SK-N-SH (cell line): ENCODE measurements around the gene LCORL. TPM values are rescaled to one million over a fixed set of nuclear protein-coding genes. Genes with fewer than 3 reads are reported as not detected.

Experiments used
- CTCF ChIA-PET: fragments of 300-600, 350-600 bp; formaldehyde crosslinking; extraction: SDS; loops from one replicate; lab custom pipeline; 2021; lab: Yijun Ruan, JAX
- POLR2A ChIA-PET: fragments of 350-600 bp; sonication (Branson Sonifier 250); formaldehyde crosslinking; extraction: SDS; loops from one replicate; lab custom pipeline; 2020; ENCODE audit warnings: antibody characterized with exemption, inconsistent platforms; lab: Yijun Ruan, JAX
- DNase-seq: peaks from one replicate; pipeline ENCODE4 v3.0.0; 2012
- H2AFZ ChIP-seq: fragments of 200-600 bp; sonication (generic); 2 replicates; pipeline ENCODE4 v1.8.1; 2016; ENCODE audit warnings: antibody characterized with exemption, mild to moderate bottlenecking, low read depth
- H3F3A ChIP-seq: fragments of 200-600 bp; sonication (generic); replicated peaks from 2 replicates; pipeline ENCODE3; 2016; ENCODE audit warnings: antibody characterized with exemption, mild to moderate bottlenecking; ENCODE audit not compliant: insufficient read depth
- H3K27ac ChIP-seq, 2 experiments: fragments of 200-500 bp in 1 of 2; fragments of 200-600 bp in 1 of 2; sonication (Bioruptor generic) in 1 of 2; sonication (generic), shearing (Covaris generic) in 1 of 2; 2 replicates each; pipeline versions ENCODE4 v1.5.1 to v1.6.1; 2014 to 2016; ENCODE audit warnings: low read depth in 2 of 2, inconsistent platforms in 1 of 2, low read length in 1 of 2, mild to moderate bottlenecking in 1 of 2, mixed read lengths in 1 of 2
- H3K27me3 ChIP-seq: fragments of 200-600 bp; sonication (generic), shearing (Covaris generic); 2 replicates; pipeline ENCODE4 v1.6.1; 2016; ENCODE audit warnings: mixed run types; ENCODE audit not compliant: insufficient read depth
- H3K36me3 ChIP-seq, 2 experiments: fragments of 200-500 bp in 1 of 2; fragments of 200-600 bp in 1 of 2; sonication (Bioruptor generic) in 1 of 2; sonication (generic) in 1 of 2; replicated peaks in 1 of 2; 2 replicates each; pipeline versions ENCODE3 to v1.5.1; 2014 to 2016; ENCODE audit warnings: low read length in 1 of 2, mild to moderate bottlenecking in 1 of 2; ENCODE audit not compliant: insufficient read depth in 2 of 2, control insufficient read depth in 1 of 2
- H3K4me1 ChIP-seq, 2 experiments: fragments of 200-500 bp in 1 of 2; fragments of 200-600 bp in 1 of 2; sonication (Bioruptor generic) in 1 of 2; sonication (generic), shearing (Covaris generic) in 1 of 2; 2 replicates each; pipeline versions ENCODE4 v1.5.1 to v1.6.1; 2014 to 2016; ENCODE audit warnings: low read depth in 1 of 2, low read length in 1 of 2, mixed run types in 1 of 2; ENCODE audit not compliant: insufficient read depth in 2 of 2, control insufficient read depth in 1 of 2
- H3K4me2 ChIP-seq: fragments of 200-600 bp; sonication (generic), shearing (Covaris generic); 2 replicates; pipeline ENCODE4 v1.6.1; 2017; ENCODE audit warnings: mixed run types
- H3K4me3 ChIP-seq, 2 experiments: fragments of 200-500 bp in 1 of 2; fragments of 200-600 bp in 1 of 2; sonication (Bioruptor generic) in 1 of 2; sonication (generic), shearing (Covaris generic) in 1 of 2; 2 replicates each; pipeline versions ENCODE4 v1.5.1 to v1.8.1; 2014 to 2016; ENCODE audit warnings: low read depth in 2 of 2, inconsistent platforms in 1 of 2, low read length in 1 of 2, mild to moderate bottlenecking in 1 of 2, mixed read lengths in 1 of 2, moderate library complexity in 1 of 2
- H3K79me2 ChIP-seq: fragments of 200-600 bp; sonication (generic); 2 replicates; pipeline ENCODE4 v1.8.1; 2017; ENCODE audit warnings: mild to moderate bottlenecking; ENCODE audit not compliant: insufficient read depth
- H3K9ac ChIP-seq: fragments of 200-600 bp; sonication (generic); 2 replicates; pipeline ENCODE4 v1.6.1; 2017; ENCODE audit warnings: mixed run types
- H3K9me2 ChIP-seq: fragments of 200-600 bp; sonication (generic); 2 replicates; pipeline ENCODE4 v1.6.1; 2017; ENCODE audit warnings: mixed run types
- H3K9me3 ChIP-seq: fragments of 200-600 bp; sonication (generic); 2 replicates; pipeline ENCODE4 v1.6.1; 2017; ENCODE audit warnings: mixed run types, mild to moderate bottlenecking, moderate library complexity
- H4K20me1 ChIP-seq: fragments of 200-600 bp; sonication (generic); 2 replicates; pipeline ENCODE4 v1.6.1; 2017; ENCODE audit warnings: mild to moderate bottlenecking, mixed run types; ENCODE audit not compliant: insufficient read depth
- CHD2 ChIP-seq: fragments of 150-350 bp; IDR thresholded peaks from 2 replicates; pipeline ENCODE4 v1.6.1; 2018; ENCODE audit warnings: low read length; ENCODE audit not compliant: partially characterized antibody
- FOSL2 ChIP-seq: IDR thresholded peaks from 2 replicates; pipeline ENCODE4 v1.4.0; 2012; ENCODE audit warnings: low read depth, mild to moderate bottlenecking, moderate library complexity, borderline replicate concordance
- FOXJ3 ChIP-seq: sonication (generic); formaldehyde crosslinking; IDR thresholded peaks from 2 replicates; pipeline ENCODE4 v1.5.1; 2020; ENCODE audit warnings: mild to moderate bottlenecking, missing genetic modification reagents
- FOXM1 ChIP-seq: IDR thresholded peaks from 2 replicates; pipeline ENCODE4 v1.4.0; 2012; ENCODE audit warnings: low read depth, mild to moderate bottlenecking
- GATA2 ChIP-seq: sonication (generic); formaldehyde crosslinking; IDR thresholded peaks from 2 replicates; pipeline ENCODE4 v1.5.0; 2020; ENCODE audit warnings: mild to moderate bottlenecking, missing genetic modification reagents
- PBX3 ChIP-seq: IDR thresholded peaks from 2 replicates; pipeline ENCODE4; 2012
- POLR2AphosphoS5 ChIP-seq: IDR thresholded peaks from 2 replicates; pipeline ENCODE4 v1.6.1; 2012; ENCODE audit warnings: low read depth, low read length
- SMC3 ChIP-seq: IDR thresholded peaks from 2 replicates; pipeline ENCODE4 v1.6.1; 2012; ENCODE audit warnings: low read depth, low read length, improper control_type of control experiment
- TEAD4 ChIP-seq: IDR thresholded peaks from 2 replicates; pipeline ENCODE4 v1.4.0; 2012; ENCODE audit warnings: mild to moderate bottlenecking, borderline replicate concordance; ENCODE audit not compliant: insufficient read depth
- USF2 ChIP-seq: fragments of 150-350 bp; IDR thresholded peaks from 2 replicates; pipeline ENCODE4 v1.6.1; 2017; ENCODE audit warnings: antibody characterized with exemption, low read length, low read depth, borderline replicate concordance
- WGBS: methylation state at CpG from one replicate; pipeline ENCODE4 v1.1.6; 2017; ENCODE audit warnings: low lambda C conversion rate; 5-methylcytosine and 5-hydroxymethylcytosine counted together
- polyA plus RNA-seq, 3 experiments: library from polyadenylated mRNA; depleted of rRNA; stranded (reverse); fragments of >200 nt; gene quantifications; 2 replicates each; pipeline ENCODE4 v1.2.3, GENCODE V29; 2012

Gene LCORL
- polyA plus RNA-seq, 1 of the 3 experiments (the other 2 are of a cell fraction) = 1.9 TPM

GRCh38 chr4:17945303-17945702 lies 76.3 kb downstream of the LCORL start:
- Histone ChIP-seq H3F3A (no peaks in the 10 kb centered on the region), H3K4me3 (no peak overlapping the region), H3K79me2 (peaks cover 8% of the 10 kb centered on the region; the same call in 1 of the 2 replicates), H3K27ac (no peak overlapping the region), H4K20me1 (no peaks in the 10 kb centered on the region), H3K9ac (no peak overlapping the region), H3K9me2 (no peaks in the 10 kb centered on the region), H2AFZ (no peak overlapping the region), H3K4me1 (peaks cover 7% of the 10 kb centered on the region in 2 experiments; a peak in 2 of 4 replicates), H3K27me3 (no peaks in the 10 kb centered on the region), H3K9me3 (no peaks in the 10 kb centered on the region), H3K4me2 (no peak overlapping the region), H3K36me3 (peaks cover 0 to 2% of the 10 kb centered on the region in 2 experiments)
- DNase-seq = no peak
- TF ChIP-seq USF2 (no peak), FOXJ3 (CRISPR knock-in tag) (no peak), FOSL2 (no peak), TEAD4 (no peak), SMC3 (no peak), CHD2 (no peak)
- WGBS = 97% methylated on average over 2 of the region's 2 CpGs
- ChIA-PET POLR2A (no interaction called here), CTCF (no interaction called here)

- CTCF ChIA-PET = interaction anchor here (0.6 kb wide), 1 partner anchor 83 kb away, joined by 3 read pairs; no protein-coding TSS in a partner anchor
- H3K79me2 ChIP-seq = peaks cover 11% of the 10 kb centered on the region
- H3K9ac ChIP-seq = no peak overlapping the region
- DNase-seq = no peak
- H3F3A ChIP-seq = no peaks in the 10 kb centered on the region
- no peak overlapping the region for H3K4me2 ChIP-seq
- POLR2A ChIA-PET = no interaction called here
- no peaks in the 10 kb centered on the region for H4K20me1 ChIP-seq
- H3K27ac ChIP-seq = no peak overlapping the region
- no peak for TF ChIP-seq POLR2AphosphoS5
- peak; percentile 19; the same call in 1 of the 2 replicates for TF ChIP-seq FOSL2
- peak; percentile 74 for TF ChIP-seq PBX3
- H2AFZ ChIP-seq = no peak overlapping the region
- H3K4me1 ChIP-seq = peaks cover 0 to 7% of the 10 kb centered on the region in 2 experiments; a peak in 2 of 4 replicates
- no peaks in the 10 kb centered on the region for H3K9me2 ChIP-seq
- H3K9me3 ChIP-seq = no peaks in the 10 kb centered on the region
- no peaks in the 10 kb centered on the region for H3K27me3 ChIP-seq
- H3K36me3 ChIP-seq = peaks cover under 1% of the 10 kb centered on the region in 2 experiments
- H3K4me3 ChIP-seq = no peak overlapping the region
Measured at GRCh38 chr4:17941731-17942130, 79.8 kb downstream of the LCORL start.

- TF ChIP-seq GATA2 (CRISPR knock-in tag) (peak; percentile 34; the same call in 1 of the 2 replicates), TEAD4 (no peak), FOXM1 (no peak)
- TF ChIP-seq, all 33 proteins: peak for 1
- 0 out of 2 replicates have a peak, but pooled peaks cover 2% of the 10 kb centered on the region for H3K9me3 ChIP-seq
- H3K36me3 ChIP-seq = peaks cover 0 to 14% of the 10 kb centered on the region in 2 experiments
- peaks cover 9% of the 10 kb centered on the region for H3K79me2 ChIP-seq
- H4K20me1 ChIP-seq = no peaks in the 10 kb centered on the region
- no peak overlapping the region for H3K4me3 ChIP-seq
- no peaks in the 10 kb centered on the region for H3K9me2 ChIP-seq
- H3K27me3 ChIP-seq = no peaks in the 10 kb centered on the region
- H3K27ac ChIP-seq = no peak overlapping the region
- peaks cover 0 to 7% of the 10 kb centered on the region in 2 experiments; a peak in 2 of 4 replicates for H3K4me1 ChIP-seq
- 65% methylated on average over 2 of the region's 2 CpGs for WGBS
- H2AFZ ChIP-seq = no peak overlapping the region
- no peak overlapping the region for H3K4me2 ChIP-seq
- H3K9ac ChIP-seq = no peak overlapping the region
- DNase-seq = no peak
- CTCF ChIA-PET = no interaction called here
- POLR2A ChIA-PET = no interaction called here
- no peaks in the 10 kb centered on the region for H3F3A ChIP-seq
Measured at GRCh38 chr4:17939054-17939453, 82.5 kb downstream of the LCORL start.
